Memory B cell (primary cell): ENCODE results near the gene USP48.
"Not testable (repeated sequence)": the region's sequence is repeated elsewhere in the genome, so short reads cannot be mapped to it uniquely, and the experiment has no call there.

ENCODE experiments used
- ATAC-seq: fragments of 150-1000 bp; cut with Tn5 transposase; 2 replicates; pipeline ENCODE4 v1.10.0; 2021; ENCODE audit warnings: low read depth, mild to moderate bottlenecking, moderate library complexity
- DNase-seq, 2 donors: peaks; one replicate each; pipeline ENCODE4 v3.0.0; 2022; ENCODE audit warnings: low spot score in 2 of 2
- H3K27ac Mint-ChIP-seq: one replicate; pipeline ENCODE4 v1.8.0; 2022; ENCODE audit warnings: mild to moderate bottlenecking, moderate library complexity, mixed read lengths
- H3K27me3 Mint-ChIP-seq: one replicate; pipeline ENCODE4 v1.8.0; 2022; ENCODE audit warnings: mixed read lengths
- H3K36me3 Mint-ChIP-seq: one replicate; pipeline ENCODE4 v1.8.0; 2022; ENCODE audit warnings: mild to moderate bottlenecking, mixed read lengths
- H3K4me1 Mint-ChIP-seq: one replicate; pipeline ENCODE4 v1.8.0; 2022; ENCODE audit warnings: mixed read lengths
- H3K4me3 Mint-ChIP-seq: one replicate; pipeline ENCODE4 v1.8.0; 2022; ENCODE audit warnings: mild to moderate bottlenecking, moderate library complexity, mixed read lengths
- H3K9me3 Mint-ChIP-seq: one replicate; pipeline ENCODE4 v1.8.0; 2022; ENCODE audit warnings: mixed read lengths

The USP48 gene

DNA sequence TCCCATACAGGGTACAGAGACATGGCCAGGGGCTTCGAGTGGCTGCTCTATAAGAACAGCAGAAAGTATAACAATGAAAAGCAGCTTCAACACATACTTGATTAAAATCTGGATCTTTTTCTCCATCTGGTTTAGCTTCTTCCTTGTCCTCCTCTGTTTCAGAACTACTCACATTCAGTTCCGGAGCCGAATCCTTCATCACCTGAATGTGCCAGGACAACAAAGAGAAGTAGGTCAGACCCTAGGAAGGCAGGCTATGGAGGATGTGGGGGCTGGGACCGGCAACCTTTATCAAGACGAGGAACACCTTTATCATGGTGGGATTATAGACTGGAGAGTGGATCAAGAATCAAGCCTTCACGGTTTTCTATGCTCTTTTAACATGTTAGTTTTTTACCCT is 81.5 kb downstream of the USP48 start:
- no peak for DNase-seq
- peaks cover 29% of the 10 kb centered on the region for H3K36me3 Mint-ChIP-seq
- H3K27me3 Mint-ChIP-seq = no peaks in the 10 kb centered on the region
- H3K27ac Mint-ChIP-seq = no peak overlapping the region
- H3K4me3 Mint-ChIP-seq = no peak overlapping the region
- peaks cover 4% of the 10 kb centered on the region for H3K4me1 Mint-ChIP-seq
- H3K9me3 Mint-ChIP-seq = no peaks in the 10 kb centered on the region
- no peak for ATAC-seq

DNA sequence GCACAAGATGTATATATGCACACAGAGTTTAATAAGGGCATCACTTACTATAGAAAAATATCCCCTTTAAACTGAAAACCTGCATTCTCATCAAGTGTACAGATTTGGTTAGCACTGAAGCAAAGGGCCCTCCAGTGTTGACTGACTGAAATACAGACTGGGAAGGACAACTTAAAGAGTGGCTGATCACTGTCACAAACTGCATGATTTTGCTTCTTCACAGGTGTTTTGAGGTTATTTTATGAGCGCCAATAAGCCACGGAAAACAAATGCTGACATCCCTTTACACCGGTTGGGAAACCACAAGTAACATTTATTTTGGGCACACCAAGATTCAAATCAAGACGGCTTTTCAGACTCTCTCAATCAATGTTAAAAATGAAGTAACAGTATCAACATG is 82.9 kb downstream of the USP48 start:
- Mint-ChIP-seq H3K9me3 (no peaks in the 10 kb centered on the region), H3K27ac (no peak overlapping the region), H3K4me1 (peaks cover 2% of the 10 kb centered on the region), H3K36me3 (peaks cover 27% of the 10 kb centered on the region), H3K27me3 (no peaks in the 10 kb centered on the region), H3K4me3 (no peak overlapping the region)
- no peak for ATAC-seq
- DNase-seq = no peak

DNA sequence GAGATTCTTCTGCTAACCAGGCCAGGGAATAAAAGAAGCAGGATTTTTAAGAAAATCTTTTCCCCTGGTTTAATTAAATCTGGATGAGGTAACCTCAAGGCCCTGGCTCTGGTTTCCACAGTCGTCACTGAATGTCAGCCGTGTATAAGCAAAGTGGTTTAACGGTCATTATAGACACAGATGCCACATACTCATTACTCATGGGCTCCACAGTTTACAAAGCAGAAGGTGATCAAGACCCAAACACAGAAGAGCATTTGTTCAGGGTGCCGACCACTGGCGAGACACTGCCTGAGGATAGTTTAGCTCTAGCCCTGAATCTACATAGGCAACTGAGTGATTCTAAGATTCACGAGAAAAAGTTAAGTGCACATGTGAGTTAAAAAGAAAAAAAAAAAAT is 86.0 kb downstream of the USP48 start:
- ATAC-seq (no peak), DNase-seq (no peak)
- H3K9me3 Mint-ChIP-seq = no peaks in the 10 kb centered on the region
- peaks cover 30% of the 10 kb centered on the region for H3K36me3 Mint-ChIP-seq
- no peaks in the 10 kb centered on the region for H3K27me3 Mint-ChIP-seq
- H3K27ac Mint-ChIP-seq = no peak overlapping the region
- H3K4me1 Mint-ChIP-seq = no peaks in the 10 kb centered on the region
- no peak overlapping the region for H3K4me3 Mint-ChIP-seq

DNA sequence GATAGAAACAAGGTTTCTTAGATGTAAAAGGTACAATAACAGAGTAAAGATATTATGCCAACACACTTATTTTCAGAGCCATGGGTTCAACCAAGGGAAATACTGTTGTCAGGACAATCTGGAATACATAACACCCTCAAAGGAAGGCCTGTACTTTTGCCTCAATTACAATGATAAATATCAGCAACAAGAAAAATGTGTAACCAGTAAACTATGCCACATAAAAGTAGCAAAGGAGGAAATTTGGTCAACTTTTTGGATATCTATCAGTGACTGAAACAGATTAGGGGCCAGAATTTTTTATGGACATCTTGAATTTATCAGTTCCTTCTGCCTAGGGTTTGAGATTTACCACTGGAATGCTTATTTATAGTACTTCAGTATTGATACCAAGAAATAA is 89.2 kb downstream of the USP48 start:
- ATAC-seq (no peak), DNase-seq (no peak)
- Mint-ChIP-seq H3K36me3 (peaks cover 31% of the 10 kb centered on the region), H3K4me3 (no peak overlapping the region), H3K4me1 (no peaks in the 10 kb centered on the region), H3K27ac (no peak overlapping the region), H3K27me3 (no peaks in the 10 kb centered on the region), H3K9me3 (no peaks in the 10 kb centered on the region)

DNA sequence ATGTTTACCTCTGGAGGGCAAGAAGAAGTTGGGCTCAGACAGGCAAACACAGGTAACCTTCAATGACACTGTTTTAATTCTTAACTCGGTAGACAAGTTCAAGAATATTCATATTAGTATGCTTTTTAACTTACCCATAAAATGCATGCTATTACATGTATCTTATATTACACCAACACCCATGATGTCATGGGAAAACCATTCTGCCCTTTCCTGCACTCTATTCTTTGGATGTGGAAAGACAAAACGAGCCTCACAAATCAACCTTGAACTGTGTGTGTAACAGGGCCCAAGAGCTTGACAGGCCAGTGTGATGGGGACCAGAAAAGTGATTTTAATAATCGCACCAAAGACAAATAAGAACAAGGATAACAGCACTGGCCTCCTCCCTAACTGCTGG is 91.2 kb downstream of the USP48 start:
- Mint-ChIP-seq H3K27me3 (no peaks in the 10 kb centered on the region), H3K27ac (no peak overlapping the region), H3K9me3 (no peaks in the 10 kb centered on the region), H3K4me1 (no peaks in the 10 kb centered on the region), H3K4me3 (no peak overlapping the region), H3K36me3 (peaks cover 41% of the 10 kb centered on the region)
- ATAC-seq (no peak), DNase-seq (no peak)

DNA sequence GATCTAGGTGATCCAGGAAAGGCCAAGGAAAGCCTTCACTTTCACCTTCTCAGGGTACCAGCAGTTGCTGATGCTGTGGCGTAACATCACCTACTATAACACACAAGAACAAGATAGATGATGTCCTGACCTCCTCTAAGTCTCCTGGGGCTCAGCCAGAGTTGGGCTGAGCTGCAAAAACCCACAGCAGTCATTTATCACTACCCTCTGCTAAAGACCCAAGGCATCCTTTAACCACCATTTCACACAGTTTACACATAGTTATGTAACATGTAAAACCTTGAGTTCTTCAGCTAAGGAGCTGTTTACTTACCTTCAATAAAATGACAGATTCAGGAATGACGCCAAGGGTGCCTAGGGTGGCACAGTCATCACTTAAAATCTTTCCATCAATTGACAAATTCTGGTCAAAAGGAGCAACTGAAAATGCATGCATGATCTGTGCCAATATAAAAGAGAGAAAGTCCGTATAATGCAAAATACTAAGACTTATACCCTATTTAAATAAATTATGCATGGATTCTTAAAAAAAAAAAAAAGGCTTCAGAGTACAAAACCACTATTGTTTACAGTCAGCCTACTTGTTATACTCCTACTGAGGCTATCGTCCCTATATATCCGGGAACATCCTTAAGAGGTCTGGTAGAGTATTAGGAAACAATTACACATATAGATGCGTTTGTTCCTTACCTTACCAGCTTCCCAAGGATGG is 93.1 kb downstream of the USP48 start:
- no peak for DNase-seq
- Mint-ChIP-seq H3K27me3 (no peaks in the 10 kb centered on the region), H3K4me3 (no peak overlapping the region), H3K4me1 (no peaks in the 10 kb centered on the region), H3K27ac (no peak overlapping the region), H3K9me3 (no peaks in the 10 kb centered on the region), H3K36me3 (peaks cover 51% of the 10 kb centered on the region)
- no peak for ATAC-seq

DNA sequence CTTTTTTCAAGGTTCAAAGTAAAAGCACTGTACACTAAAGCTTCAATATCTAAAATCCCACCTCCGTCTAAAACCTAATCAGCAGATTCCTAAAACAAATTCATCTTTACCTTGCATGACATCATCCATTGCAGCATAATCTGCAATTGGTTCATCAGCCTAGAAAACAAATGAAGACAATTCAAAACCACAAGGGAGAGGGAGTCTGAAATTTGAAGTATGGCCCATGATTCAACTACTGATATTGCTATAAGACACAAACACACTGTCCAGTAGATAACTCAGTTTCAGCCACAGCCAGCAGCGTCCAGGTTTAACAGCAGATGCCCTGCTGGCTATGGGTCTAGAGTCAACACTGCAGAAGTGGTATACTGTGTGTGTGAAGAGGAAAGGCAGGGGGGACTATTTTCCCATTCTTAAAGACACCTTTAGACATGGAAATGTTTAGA is 95.8 kb downstream of the USP48 start:
- Mint-ChIP-seq H3K4me3 (no peak overlapping the region), H3K9me3 (no peaks in the 10 kb centered on the region), H3K27me3 (no peaks in the 10 kb centered on the region), H3K27ac (no peak overlapping the region), H3K4me1 (no peaks in the 10 kb centered on the region), H3K36me3 (peaks cover 47% of the 10 kb centered on the region)
- DNase-seq (no peak), ATAC-seq (no peak)

DNA sequence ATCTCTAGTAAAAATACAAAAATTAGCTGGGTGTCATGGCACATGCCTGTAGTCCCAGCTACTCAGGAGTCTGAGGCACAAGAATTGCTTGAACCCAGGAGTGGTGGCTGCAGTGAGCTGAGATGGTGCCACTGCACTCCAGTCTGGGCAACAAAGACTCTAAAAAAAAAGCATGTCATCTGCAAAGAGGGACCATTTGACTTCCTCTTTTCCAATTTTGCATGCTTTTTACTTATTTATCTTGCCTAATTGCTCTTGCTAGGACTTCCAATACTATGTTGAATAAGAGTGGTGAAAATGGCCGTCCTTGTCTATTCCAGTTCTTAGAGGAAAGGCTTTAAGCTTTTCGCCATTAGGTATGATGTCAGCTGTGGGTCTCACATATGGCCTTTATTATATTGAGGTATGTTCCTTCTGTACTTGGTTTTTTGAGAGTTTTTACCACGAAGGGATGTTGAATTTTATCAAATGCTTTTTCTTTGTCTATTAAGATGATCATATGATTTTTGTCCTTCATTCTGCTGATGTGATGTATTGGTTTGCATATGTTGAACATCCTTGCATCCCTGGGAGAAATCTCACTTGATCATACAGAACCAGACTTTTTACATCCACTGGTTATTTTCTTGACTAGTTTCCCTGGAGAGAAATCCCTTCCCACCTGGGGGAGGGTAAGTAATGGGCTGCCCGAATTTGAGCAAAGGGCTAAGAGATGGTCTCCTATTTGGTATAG is 96.8 kb downstream of the USP48 start:
- no peak overlapping the region for H3K4me3 Mint-ChIP-seq
- H3K36me3 Mint-ChIP-seq = peaks cover 47% of the 10 kb centered on the region
- no peaks in the 10 kb centered on the region for H3K9me3 Mint-ChIP-seq
- ATAC-seq (no peak), DNase-seq (no peak)
- no peaks in the 10 kb centered on the region for H3K27me3 Mint-ChIP-seq
- no peak overlapping the region for H3K27ac Mint-ChIP-seq
- H3K4me1 Mint-ChIP-seq = no peaks in the 10 kb centered on the region

DNA sequence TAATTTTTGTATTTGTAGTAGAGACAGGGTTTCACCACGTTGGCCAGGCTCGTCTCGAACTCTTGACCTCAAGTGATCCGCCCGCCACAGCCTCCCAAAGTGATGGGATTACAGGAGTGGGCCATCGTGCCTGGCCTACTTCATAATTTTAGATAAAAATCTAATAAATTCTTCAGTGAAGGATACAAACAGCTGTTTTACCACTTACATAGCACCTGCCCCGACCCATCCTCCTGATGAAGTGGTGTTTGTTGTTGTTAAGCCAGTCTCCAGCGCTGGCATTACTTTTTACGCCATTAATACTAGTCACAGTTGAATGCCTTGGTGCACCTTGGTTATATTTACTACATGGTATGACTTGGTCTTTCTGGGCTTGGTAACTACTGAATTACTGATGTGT is 101.5 kb downstream of the USP48 start:
- no peaks in the 10 kb centered on the region for H3K9me3 Mint-ChIP-seq

DNA sequence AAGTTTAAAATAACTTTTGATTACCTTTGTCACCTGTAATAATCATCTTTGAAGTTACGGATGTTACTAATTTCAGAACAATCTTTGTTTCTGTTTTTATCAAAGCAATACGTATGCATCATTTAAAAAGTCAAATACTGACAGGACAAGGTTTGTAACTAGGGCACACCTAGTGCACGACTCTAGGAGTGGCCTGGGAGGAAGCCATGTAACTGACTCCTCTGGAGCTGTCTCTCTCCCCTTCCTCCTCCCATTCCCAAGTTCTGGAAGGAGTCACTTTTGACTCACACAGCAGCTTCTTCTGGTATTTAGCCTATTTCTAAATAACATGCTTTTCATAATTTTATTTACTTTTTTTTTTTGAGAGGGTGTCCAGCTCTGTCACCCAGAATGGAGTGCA is 102.0 kb downstream of the USP48 start:
- H3K27me3 Mint-ChIP-seq = no peaks in the 10 kb centered on the region
- peaks cover 29% of the 10 kb centered on the region for H3K36me3 Mint-ChIP-seq
- no peak overlapping the region for H3K4me3 Mint-ChIP-seq
- DNase-seq = no peak
- H3K9me3 Mint-ChIP-seq = no peaks in the 10 kb centered on the region
- no peaks in the 10 kb centered on the region for H3K4me1 Mint-ChIP-seq
- ATAC-seq = no peak
- H3K27ac Mint-ChIP-seq = no peak overlapping the region

More for the DNA sequence above, 101.5 kb downstream of the USP48 start:
- H3K4me1 Mint-ChIP-seq = no peaks in the 10 kb centered on the region
- H3K27me3 Mint-ChIP-seq = no peaks in the 10 kb centered on the region
- no peak overlapping the region for H3K27ac Mint-ChIP-seq
- H3K36me3 Mint-ChIP-seq = peaks cover 33% of the 10 kb centered on the region
- H3K4me3 Mint-ChIP-seq = no peak overlapping the region
- ATAC-seq = no peak
- DNase-seq = no peak

DNA sequence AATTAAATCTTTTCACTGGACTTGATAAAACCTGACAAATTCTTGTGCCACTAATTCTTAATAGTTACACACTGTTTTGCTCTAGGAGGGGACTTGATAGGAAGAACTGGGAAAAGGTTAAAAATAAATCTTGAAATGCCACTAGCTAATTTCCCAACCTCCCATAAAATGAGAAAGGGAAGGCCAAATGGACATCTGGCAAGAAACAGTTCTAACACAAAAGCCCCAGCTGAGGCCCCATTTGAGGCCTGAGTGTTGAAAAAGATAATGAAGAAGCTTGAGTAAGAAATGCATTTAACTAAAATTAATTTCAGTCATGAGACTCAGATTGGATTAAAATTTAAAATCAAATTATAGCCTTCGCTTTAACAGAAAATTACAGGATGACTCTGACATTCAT is 102.6 kb downstream of the USP48 start:
- Mint-ChIP-seq H3K9me3 (no peaks in the 10 kb centered on the region), H3K36me3 (peaks cover 26% of the 10 kb centered on the region), H3K27ac (no peak overlapping the region), H3K4me1 (no peaks in the 10 kb centered on the region), H3K27me3 (no peaks in the 10 kb centered on the region), H3K4me3 (no peak overlapping the region)
- DNase-seq (no peak), ATAC-seq (no peak)

DNA sequence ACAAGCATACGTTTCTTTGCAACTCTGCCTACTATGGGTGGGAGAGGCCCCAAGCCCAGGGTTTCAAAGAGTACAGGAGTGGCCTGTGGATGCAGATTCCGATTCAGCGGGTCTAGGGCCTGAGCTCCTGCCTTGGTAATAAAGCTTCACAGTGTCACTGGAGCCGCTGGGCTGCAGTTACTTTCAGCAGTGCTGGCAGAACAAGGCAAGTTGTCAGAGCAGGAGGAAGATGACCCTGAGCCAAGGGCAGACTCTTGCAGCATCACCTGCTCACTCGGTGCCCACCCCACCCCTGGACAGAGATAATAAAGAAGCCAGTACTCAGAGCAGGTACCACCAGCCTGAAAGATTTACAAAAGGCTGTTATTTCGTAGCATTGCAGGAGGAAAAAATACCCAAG is 105.8 kb downstream of the USP48 start:
- Mint-ChIP-seq H3K27me3 (no peaks in the 10 kb centered on the region), H3K9me3 (no peaks in the 10 kb centered on the region), H3K27ac (no peak overlapping the region), H3K4me1 (no peaks in the 10 kb centered on the region), H3K36me3 (peaks cover 13% of the 10 kb centered on the region), H3K4me3 (no peak overlapping the region)
- ATAC-seq = no peak
- DNase-seq = no peak

DNA sequence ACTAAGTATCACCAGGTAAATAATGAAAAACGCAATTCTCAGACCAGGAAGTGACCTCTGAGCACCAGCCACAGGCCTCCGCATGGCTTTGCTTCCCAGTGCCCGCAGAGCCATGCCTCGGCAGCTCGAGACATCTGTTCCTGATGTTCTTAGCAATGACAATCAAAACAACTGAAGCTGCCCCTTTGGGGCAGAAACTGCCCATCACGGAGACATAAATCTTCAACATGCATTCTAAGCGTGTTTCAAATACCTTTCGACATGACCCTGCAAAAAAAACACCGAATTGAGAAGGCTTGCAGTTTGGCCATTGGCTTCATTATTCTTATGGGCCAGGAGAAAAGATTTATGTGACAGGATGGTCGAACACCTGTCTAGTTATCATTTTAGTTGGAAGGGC is 108.0 kb downstream of the USP48 start:
- Mint-ChIP-seq H3K4me1 (no peaks in the 10 kb centered on the region), H3K27me3 (no peaks in the 10 kb centered on the region), H3K36me3 (peaks cover 7% of the 10 kb centered on the region), H3K9me3 (no peaks in the 10 kb centered on the region), H3K27ac (no peak overlapping the region), H3K4me3 (no peak overlapping the region)
- no peak for DNase-seq
- no peak for ATAC-seq

DNA sequence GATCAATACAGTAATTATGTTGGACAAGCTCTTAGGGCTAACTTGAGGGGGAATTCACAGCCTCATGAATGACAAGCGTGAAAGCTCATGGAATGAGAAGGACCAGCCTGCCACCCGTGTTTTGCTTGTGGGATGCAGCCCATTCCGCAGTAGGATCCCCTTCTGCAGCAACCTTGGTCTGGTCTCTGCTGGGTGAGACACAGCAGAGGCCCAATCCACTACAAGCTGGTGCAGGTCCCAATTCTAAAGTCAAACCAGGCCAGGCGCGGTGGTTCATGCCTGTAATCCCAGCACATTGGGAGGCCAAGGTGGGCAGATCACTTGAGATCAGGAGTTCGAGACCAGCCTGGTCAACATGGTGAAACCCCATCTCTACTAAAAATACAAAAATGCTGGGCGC is 109.1 kb downstream of the USP48 start:
- H3K27ac Mint-ChIP-seq, H3K36me3 Mint-ChIP-seq, H3K9me3 Mint-ChIP-seq, DNase-seq, H3K4me1 Mint-ChIP-seq, H3K27me3 Mint-ChIP-seq, H3K4me3 Mint-ChIP-seq, ATAC-seq: not testable (repeated sequence)

DNA sequence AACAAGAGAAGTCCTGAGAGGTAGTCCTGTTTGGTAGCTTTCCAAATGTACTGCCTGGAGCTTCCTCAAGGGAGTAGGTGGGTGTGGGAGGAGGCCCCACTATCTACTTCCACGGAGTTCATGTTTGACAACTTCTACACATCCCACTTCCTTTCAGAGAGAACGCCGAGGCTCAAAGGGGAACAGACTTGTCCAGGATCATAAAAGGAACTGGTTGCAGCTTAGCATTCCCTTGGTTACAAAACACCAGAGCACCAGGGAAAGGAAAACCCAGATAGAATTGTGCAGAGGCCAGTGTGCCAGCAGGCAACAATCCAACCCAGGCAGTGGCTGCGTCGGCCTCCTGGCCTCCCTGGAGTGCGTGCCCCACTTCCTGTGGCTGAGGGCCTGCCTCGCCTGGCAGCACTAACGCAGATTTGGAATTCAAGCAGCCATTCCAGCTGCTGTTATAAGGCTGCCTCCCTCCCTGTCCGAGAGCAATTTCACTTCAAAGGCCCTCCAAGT is 109.6 kb downstream of the USP48 start:
- H3K36me3 Mint-ChIP-seq = peaks cover 2% of the 10 kb centered on the region
- ATAC-seq (no peak), DNase-seq (no peak)
- H3K9me3 Mint-ChIP-seq = no peaks in the 10 kb centered on the region
- H3K4me3 Mint-ChIP-seq = no peak overlapping the region
- H3K27ac Mint-ChIP-seq = no peak overlapping the region
- H3K27me3 Mint-ChIP-seq = no peaks in the 10 kb centered on the region
- no peaks in the 10 kb centered on the region for H3K4me1 Mint-ChIP-seq
